SJSA1 (cell line): ENCODE data around the gene OR4X1. TPM values are rescaled to one million over a fixed set of nuclear protein-coding genes. Genes with fewer than 3 reads are reported as not detected.

ENCODE experiments used
- total RNA-seq: library from RNA; depleted of rRNA; stranded (reverse); fragments of >200 nt; shearing (Covaris generic); gene quantifications from 2 replicates; pipeline ENCODE4 v1.2.3, GENCODE V29; 2014; rRNA removed

Gene OR4X1
- total RNA-seq, 1 experiment from 2014 or later = not detected

Other genes with a start within 250 kb of the OR4X1 start
- not detected in 2 replicates for gene OR4B1, start 47.1 kb upstream of the OR4X1 start, total RNA-seq
- not detected in 2 replicates for gene OR4X2, start 18.8 kb upstream of the OR4X1 start, total RNA-seq
- gene OR4S1, start 42.4 kb downstream of the OR4X1 start, total RNA-seq = not detected in 2 replicates
- gene OR4C3, start 61.1 kb downstream of the OR4X1 start, total RNA-seq = not detected in 2 replicates
- gene OR4C5, start 102.6 kb downstream of the OR4X1 start, total RNA-seq = not detected in 2 replicates
- gene OR4A47, start 224.9 kb downstream of the OR4X1 start, total RNA-seq = not detected in 2 replicates